Hepatocyte (in vitro differentiated cells): ENCODE measurements around the gene HS1BP3. TPM values are rescaled to one million over a fixed set of nuclear protein-coding genes. Genes with fewer than 3 reads are reported as not detected.

ENCODE experiments used
- DNase-seq: peaks from one replicate; pipeline ENCODE4 v3.0.0-alpha.2; 2016; ENCODE audit warnings: low spot score
- H2AFZ ChIP-seq: fragments of 200-600 bp; sonication (generic); 2 replicates; pipeline ENCODE4 v1.6.0; 2016; ENCODE audit warnings: antibody characterized with exemption, mild to moderate bottlenecking
- H3K27ac ChIP-seq: fragments of 200-600 bp; sonication (generic); 2 replicates; pipeline ENCODE4 v1.5.1; 2016; ENCODE audit warnings: mild to moderate bottlenecking
- H3K27me3 ChIP-seq: fragments of 200-600 bp; sonication (generic); 2 replicates; pipeline ENCODE4 v1.6.1; 2016
- H3K36me3 ChIP-seq: fragments of 200-600 bp; sonication (generic); replicated peaks from 2 replicates; pipeline ENCODE4 v1.5.1; 2016; ENCODE audit warnings: low read depth; ENCODE audit not compliant: insufficient read depth
- H3K4me1 ChIP-seq: fragments of 200-600 bp; sonication (generic); 2 replicates; pipeline ENCODE4 v1.5.1; 2016; ENCODE audit warnings: mild to moderate bottlenecking, moderate library complexity; ENCODE audit not compliant: insufficient read depth
- H3K4me2 ChIP-seq: fragments of 200-600 bp; sonication (generic); 2 replicates; pipeline ENCODE4 v1.6.0; 2016
- H3K4me3 ChIP-seq: fragments of 200-600 bp; sonication (generic); 2 replicates; pipeline ENCODE4 v1.5.1; 2016; ENCODE audit warnings: mild to moderate bottlenecking
- H3K79me2 ChIP-seq: fragments of 200-600 bp; sonication (generic); 2 replicates; pipeline ENCODE4 v1.6.0; 2017; ENCODE audit warnings: mild to moderate bottlenecking
- H3K9me2 ChIP-seq: fragments of 200-600 bp; sonication (generic); replicated peaks from 2 replicates; pipeline ENCODE4 v1.6.0; 2017; ENCODE audit warnings: mild to moderate bottlenecking; ENCODE audit not compliant: insufficient read depth
- H3K9me3 ChIP-seq: fragments of 200-600 bp; sonication (generic); 2 replicates; pipeline ENCODE4 v1.5.1; 2016; ENCODE audit warnings: low read depth, mild to moderate bottlenecking
- H4K20me1 ChIP-seq: fragments of 200-600 bp; sonication (generic); 2 replicates; pipeline ENCODE4 v1.6.0; 2016; ENCODE audit warnings: mild to moderate bottlenecking; ENCODE audit not compliant: insufficient read depth, poor library complexity, severe bottlenecking
- EZH2 ChIP-seq: fragments of 200-600 bp; sonication (generic); IDR thresholded peaks from 2 replicates; pipeline ENCODE4 v1.6.1; 2016; ENCODE audit warnings: antibody characterized with exemption, mild to moderate bottlenecking, borderline replicate concordance
- EZH2phosphoT487 ChIP-seq: fragments of 200-600 bp; sonication (generic); IDR thresholded peaks from one replicate; pipeline ENCODE4 v1.6.1; 2018; ENCODE audit warnings: antibody characterized with exemption, mild to moderate bottlenecking, low read depth, moderate library complexity; ENCODE audit not compliant: unreplicated experiment, severe bottlenecking
- WGBS: methylation state at CpG from one replicate; pipeline ENCODE4 v1.1.6; 2016; ENCODE audit warnings: low lambda C conversion rate; ENCODE audit errors: missing lambda C conversion rate; 5-methylcytosine and 5-hydroxymethylcytosine counted together
- polyA plus RNA-seq: library from polyadenylated mRNA; unstranded; fragments of >200 nt; fragmentation: Nextera tagmentation; extraction: Ambion mirVana; gene quantifications from 2 replicates; pipeline ENCODE4 v1.2.1, GENCODE V29; 2016
- total RNA-seq: library from RNA; depleted of rRNA; stranded (reverse); fragments of >200 nt; gene quantifications from 2 replicates; pipeline ENCODE4 v1.2.3, GENCODE V29; 2014
- TF ChIP-seq, protein P1 (sequence below): fragments of 200-600 bp; sonication (generic); IDR thresholded peaks from 2 replicates; pipeline ENCODE4 v1.5.1; 2016; ENCODE audit warnings: antibody characterized with exemption, mild to moderate bottlenecking; ENCODE audit not compliant: poor library complexity

The HS1BP3 gene
- total and polyA plus RNA-seq, 2 experiments from 2014 or later = 26.8 to 29.6 TPM

DNA sequence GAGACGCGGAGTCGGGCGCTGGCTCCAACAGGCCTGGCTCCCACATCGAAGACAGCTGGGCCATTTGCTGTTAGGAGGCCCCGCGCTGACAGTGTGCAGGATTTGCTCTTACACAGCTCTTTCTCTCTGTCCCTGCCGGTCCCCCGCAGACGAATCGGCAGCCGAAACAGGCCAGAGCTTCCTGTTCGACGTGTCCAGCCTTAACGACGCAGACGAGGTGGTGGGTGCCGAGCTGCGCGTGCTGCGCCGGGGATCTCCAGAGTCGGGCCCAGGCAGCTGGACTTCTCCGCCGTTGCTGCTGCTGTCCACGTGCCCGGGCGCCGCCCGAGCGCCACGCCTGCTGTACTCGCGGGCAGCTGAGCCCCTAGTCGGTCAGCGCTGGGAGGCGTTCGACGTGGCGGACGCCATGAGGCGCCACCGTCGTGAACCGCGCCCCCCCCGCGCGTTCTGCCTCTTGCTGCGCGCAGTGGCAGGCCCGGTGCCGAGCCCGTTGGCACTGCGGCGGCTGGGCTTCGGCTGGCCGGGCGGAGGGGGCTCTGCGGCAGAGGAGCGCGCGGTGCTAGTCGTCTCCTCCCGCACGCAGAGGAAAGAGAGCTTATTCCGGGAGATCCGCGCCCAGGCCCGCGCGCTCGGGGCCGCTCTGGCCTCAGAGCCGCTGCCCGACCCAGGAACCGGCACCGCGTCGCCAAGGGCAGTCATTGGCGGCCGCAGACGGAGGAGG is 19.6 kb upstream of the HS1BP3 start:
- WGBS = 14% methylated on average over 55 of the region's 83 CpGs
- Histone ChIP-seq H4K20me1 (no peaks in the 10 kb centered on the region), H3K27me3 (peaks cover 84% of the 10 kb centered on the region), H3K27ac (no peak overlapping the region), H3K36me3 (no peaks in the 10 kb centered on the region), H3K79me2 (no peaks in the 10 kb centered on the region), H3K4me2 (peak overlapping the region; percentile 66), H3K9me2 (no peaks in the 10 kb centered on the region), H2AFZ (peak overlapping the region; percentile 49), H3K4me3 (no peak overlapping the region), H3K4me1 (peaks cover 23% of the 10 kb centered on the region), H3K9me3 (no peaks in the 10 kb centered on the region)
- DNase-seq = no peak
- TF ChIP-seq, protein P1, sequence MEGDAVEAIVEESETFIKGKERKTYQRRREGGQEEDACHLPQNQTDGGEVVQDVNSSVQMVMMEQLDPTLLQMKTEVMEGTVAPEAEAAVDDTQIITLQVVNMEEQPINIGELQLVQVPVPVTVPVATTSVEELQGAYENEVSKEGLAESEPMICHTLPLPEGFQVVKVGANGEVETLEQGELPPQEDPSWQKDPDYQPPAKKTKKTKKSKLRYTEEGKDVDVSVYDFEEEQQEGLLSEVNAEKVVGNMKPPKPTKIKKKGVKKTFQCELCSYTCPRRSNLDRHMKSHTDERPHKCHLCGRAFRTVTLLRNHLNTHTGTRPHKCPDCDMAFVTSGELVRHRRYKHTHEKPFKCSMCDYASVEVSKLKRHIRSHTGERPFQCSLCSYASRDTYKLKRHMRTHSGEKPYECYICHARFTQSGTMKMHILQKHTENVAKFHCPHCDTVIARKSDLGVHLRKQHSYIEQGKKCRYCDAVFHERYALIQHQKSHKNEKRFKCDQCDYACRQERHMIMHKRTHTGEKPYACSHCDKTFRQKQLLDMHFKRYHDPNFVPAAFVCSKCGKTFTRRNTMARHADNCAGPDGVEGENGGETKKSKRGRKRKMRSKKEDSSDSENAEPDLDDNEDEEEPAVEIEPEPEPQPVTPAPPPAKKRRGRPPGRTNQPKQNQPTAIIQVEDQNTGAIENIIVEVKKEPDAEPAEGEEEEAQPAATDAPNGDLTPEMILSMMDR = no peak
- peak; percentile 22 for TF ChIP-seq EZH2phosphoT487
- peak; percentile 93 for TF ChIP-seq EZH2

DNA sequence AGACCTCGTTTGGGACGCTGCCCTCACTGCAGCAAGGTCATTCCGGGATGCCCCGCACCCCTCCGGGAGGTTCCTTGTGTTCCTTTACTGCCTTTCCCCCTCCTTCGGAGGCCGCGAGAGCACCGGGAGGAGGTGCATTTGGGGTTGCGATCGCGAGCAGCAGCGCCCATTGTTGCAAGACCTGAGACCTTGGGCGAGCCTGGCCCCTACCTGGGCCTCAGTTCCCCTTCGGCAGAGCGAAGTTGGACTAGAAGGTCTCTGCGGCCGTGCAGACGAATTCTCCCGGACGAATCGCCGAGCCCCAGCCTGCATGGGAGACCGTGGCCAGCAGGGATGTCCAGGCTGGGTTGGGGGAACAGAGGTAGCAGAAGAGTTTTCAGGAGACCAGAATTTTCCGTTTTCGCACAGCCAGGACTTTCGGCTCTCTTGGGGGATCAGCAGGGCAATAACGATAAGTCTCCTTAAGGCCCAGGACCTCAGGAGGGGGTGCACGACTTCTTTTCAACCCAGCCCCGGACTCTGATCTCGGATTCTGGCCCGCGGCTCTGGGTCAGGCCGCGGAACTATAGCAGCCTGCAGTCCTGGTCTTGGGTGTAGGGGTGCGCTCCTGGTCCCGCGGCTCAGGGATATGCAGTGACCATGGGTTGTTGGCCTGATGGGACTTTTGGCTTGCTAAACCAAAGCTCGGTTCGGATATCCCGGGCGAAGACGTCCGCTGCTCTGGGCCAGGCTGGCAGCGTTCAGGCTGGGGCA is 18.8 kb upstream of the HS1BP3 start:
- H3K27me3 ChIP-seq = peaks cover 91% of the 10 kb centered on the region
- no peaks in the 10 kb centered on the region for H3K36me3 ChIP-seq
- H3K79me2 ChIP-seq = no peaks in the 10 kb centered on the region
- H2AFZ ChIP-seq = peak overlapping the region; percentile 49
- no peak for TF ChIP-seq EZH2phosphoT487
- TF ChIP-seq, protein P1 = no peak
- no peak for TF ChIP-seq EZH2
- no peak overlapping the region for H3K4me3 ChIP-seq
- no peaks in the 10 kb centered on the region for H3K9me2 ChIP-seq
- DNase-seq = no peak
- peaks cover 19% of the 10 kb centered on the region for H3K4me1 ChIP-seq
- no peak overlapping the region for H3K27ac ChIP-seq
- H3K4me2 ChIP-seq = peak overlapping the region; percentile 66
- no peaks in the 10 kb centered on the region for H4K20me1 ChIP-seq
- no peaks in the 10 kb centered on the region for H3K9me3 ChIP-seq
- 17% methylated on average over 38 of the region's 45 CpGs for WGBS

DNA sequence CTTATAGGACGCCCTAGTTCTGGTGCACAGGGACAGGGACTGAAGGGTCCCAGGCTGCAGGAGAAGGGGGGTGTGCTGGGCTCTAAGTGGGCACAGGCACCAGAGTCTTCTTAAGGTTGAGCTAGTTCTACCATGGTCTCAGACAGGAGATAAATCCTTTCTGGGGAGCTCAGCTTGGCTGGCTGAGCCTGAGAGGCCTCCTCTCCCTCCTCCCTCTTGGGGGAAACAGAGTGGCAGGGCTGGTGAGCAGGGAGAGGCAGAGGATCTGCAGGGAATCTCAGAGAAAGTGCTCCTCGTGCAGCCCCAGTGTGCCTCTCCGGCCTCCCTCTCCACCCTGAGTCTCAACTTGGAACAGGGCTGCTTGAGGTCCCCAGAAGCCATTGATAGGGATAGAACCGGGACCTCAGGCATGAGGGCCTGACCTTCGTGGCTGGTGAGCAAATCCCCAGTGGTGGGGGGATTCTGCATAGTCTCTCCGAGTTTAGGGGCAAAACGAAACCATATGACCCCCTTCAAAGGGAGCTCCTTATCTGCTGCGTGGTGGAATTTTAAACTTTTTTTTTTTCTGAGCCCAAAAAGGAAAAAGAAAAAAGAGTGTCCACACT is 18.1 kb upstream of the HS1BP3 start:
- H3K9me2 ChIP-seq = no peaks in the 10 kb centered on the region
- peaks cover 95% of the 10 kb centered on the region for H3K27me3 ChIP-seq
- no peaks in the 10 kb centered on the region for H3K79me2 ChIP-seq
- no peak overlapping the region for H2AFZ ChIP-seq
- H3K27ac ChIP-seq = no peak overlapping the region
- H3K4me1 ChIP-seq = peaks cover 19% of the 10 kb centered on the region
- H3K4me2 ChIP-seq = peak overlapping the region; percentile 66
- no peak for DNase-seq
- H3K4me3 ChIP-seq = no peak overlapping the region
- no peaks in the 10 kb centered on the region for H3K36me3 ChIP-seq
- H4K20me1 ChIP-seq = no peaks in the 10 kb centered on the region
- no peaks in the 10 kb centered on the region for H3K9me3 ChIP-seq
- WGBS = 50% methylated on average over 8 of the region's 8 CpGs
- no peak for TF ChIP-seq EZH2
- no peak for TF ChIP-seq EZH2phosphoT487
- TF ChIP-seq, protein P1 = no peak
